Measurements from ENCODE around the gene SLC39A11. TPM values are rescaled to one million over a fixed set of nuclear protein-coding genes. Genes with fewer than 3 reads are reported as not detected.

Gene SLC39A11
- total and polyA plus RNA-seq, 8 donors, result 13.6 to 49.0 (median 17.5) TPM

- Histone ChIP-seq H3K27me3 (no peaks in the 10 kb centered on the region), H3K36me3 (peaks cover 0 to 4% of the 10 kb centered on the region in 2 donors), H3K4me3 (no peak overlapping the region), H3K9me3 (no peaks in the 10 kb centered on the region), H3K27ac (no peak overlapping the region), H3K4me1 (no peaks in the 10 kb centered on the region)
- intact Hi-C loops (cut with DNase I), result no loop called here
- DNase-seq (no peak), ATAC-seq (no peak)
- TF ChIP-seq CTCF (IDR thresholded peaks at IDR 0.05), result no peak
Measured at GRCh38 chr17:72934927-72935326, 157.6 kb downstream of the SLC39A11 start.

GRCh38 chr17:72931635-72932034, 160.9 kb downstream of the SLC39A11 start:
- Histone ChIP-seq H3K36me3 (peaks cover 0 to 4% of the 10 kb centered on the region in 2 donors), H3K4me1 (no peaks in the 10 kb centered on the region), H3K27ac (no peak overlapping the region), H3K4me3 (no peak overlapping the region), H3K27me3 (no peaks in the 10 kb centered on the region), H3K9me3 (no peaks in the 10 kb centered on the region)
- ATAC-seq, result no peak
- no peak for TF ChIP-seq CTCF (IDR thresholded peaks at IDR 0.05)
- intact Hi-C loops (cut with DNase I), result no loop called here
- DNase-seq, result no peak

- no peaks in the 10 kb centered on the region for H3K27me3 ChIP-seq
- DNase-seq (no peak), ATAC-seq (no peak)
- H3K4me1 ChIP-seq, result no peaks in the 10 kb centered on the region
- intact Hi-C loops (cut with DNase I), result no loop called here
- no peak overlapping the region for H3K27ac ChIP-seq
- H3K9me3 ChIP-seq, result no peaks in the 10 kb centered on the region
- peaks cover 0 to 5% of the 10 kb centered on the region in 2 donors for H3K36me3 ChIP-seq
- H3K4me3 ChIP-seq, result no peak overlapping the region
- TF ChIP-seq CTCF (IDR thresholded peaks at IDR 0.05), result no peak
Measured at GRCh38 chr17:72931163-72931562, 161.3 kb downstream of the SLC39A11 start.

GRCh38 chr17:72930031-72930430, 162.5 kb downstream of the SLC39A11 start:
- ATAC-seq (no peak), DNase-seq (no peak)
- peaks cover 0 to 9% of the 10 kb centered on the region in 2 donors for H3K36me3 ChIP-seq
- no peaks in the 10 kb centered on the region for H3K4me1 ChIP-seq
- no peaks in the 10 kb centered on the region for H3K27me3 ChIP-seq
- no peak overlapping the region for H3K4me3 ChIP-seq
- no peaks in the 10 kb centered on the region for H3K9me3 ChIP-seq
- H3K27ac ChIP-seq, result no peak overlapping the region
- intact Hi-C loops (cut with DNase I), result no loop called here
- no peak for TF ChIP-seq CTCF (IDR thresholded peaks at IDR 0.05)

GRCh38 chr17:72928454-72929136, 163.9 kb downstream of the SLC39A11 start:
- Histone ChIP-seq H3K27me3 (no peaks in the 10 kb centered on the region), H3K27ac (no peak overlapping the region), H3K9me3 (no peaks in the 10 kb centered on the region), H3K4me1 (no peaks in the 10 kb centered on the region), H3K36me3 (peaks cover 0 to 9% of the 10 kb centered on the region in 2 donors), H3K4me3 (no peak overlapping the region)
- intact Hi-C loops (cut with DNase I), result no loop called here
- no peak for TF ChIP-seq CTCF (IDR thresholded peaks at IDR 0.05)
- DNase-seq (no peak), ATAC-seq (no peak)
